ENCODE measurements around the gene RNASE13.
A peak's percentile ranks its signal among the peaks of the same experiment; 100 is the strongest.

Gene RNASE13

GRCh38 chr14:21039585-21040369 lies 5.2 kb upstream of the RNASE13 start:
- DNase-seq (ENCODE audit: low spot score) = peak; percentile 58
- TF ChIP-seq CTCF (IDR thresholded peaks at IDR 0.05; ENCODE audit: extremely low read depth, missing control alignments) = peak; percentile 57

- no peak for DNase-seq (ENCODE audit: low spot score)
- no peak for TF ChIP-seq CTCF (IDR thresholded peaks at IDR 0.05; ENCODE audit: extremely low read depth, missing control alignments)
Measured at GRCh38 chr14:21038441-21039422, 4.1 kb upstream of the RNASE13 start.

GRCh38 chr14:21037156-21037555 lies 2.5 kb upstream of the RNASE13 start:
- no peak for TF ChIP-seq CTCF (IDR thresholded peaks at IDR 0.05; ENCODE audit: extremely low read depth, missing control alignments)
- DNase-seq (ENCODE audit: low spot score) = no peak

- TF ChIP-seq CTCF (IDR thresholded peaks at IDR 0.05; ENCODE audit: extremely low read depth, missing control alignments) = no peak
- no peak for DNase-seq (ENCODE audit: low spot score)
Measured at GRCh38 chr14:21036751-21037150, 2.1 kb upstream of the RNASE13 start.

- no peak for TF ChIP-seq CTCF (IDR thresholded peaks at IDR 0.05; ENCODE audit: extremely low read depth, missing control alignments)
- no peak for DNase-seq (ENCODE audit: low spot score)
Measured at GRCh38 chr14:21033133-21033698, 1.4 kb downstream of the RNASE13 start.

- TF ChIP-seq CTCF (IDR thresholded peaks at IDR 0.05; ENCODE audit: extremely low read depth, missing control alignments) = no peak
- no peak for DNase-seq (ENCODE audit: low spot score)
Measured at GRCh38 chr14:21032326-21033132, 2.1 kb downstream of the RNASE13 start.

Measured in GM20000 (cell line).